ENCODE data around the gene NADK2.

NADK2 gene

GRCh38 chr5:36153726-36154125, 88.0 kb downstream of the NADK2 start:
- TF ChIP-seq POLR2A (IDR thresholded peaks at IDR 0.05; ENCODE audit: low read length) (no peak), GATA1 (IDR thresholded peaks at IDR 0.05; ENCODE audit: low read depth, low read length) (no peak)
- DNase-seq, result no peak

GRCh38 chr5:36153298-36153677, 88.4 kb downstream of the NADK2 start:
- DNase-seq, result peak in 1 of 2 experiments; percentile 23
- no peak for TF ChIP-seq GATA1 (IDR thresholded peaks at IDR 0.05; ENCODE audit: low read depth, low read length)
- TF ChIP-seq POLR2A (IDR thresholded peaks at IDR 0.05; ENCODE audit: low read length), result no peak

- TF ChIP-seq POLR2A (IDR thresholded peaks at IDR 0.05; ENCODE audit: low read length) (no peak), GATA1 (IDR thresholded peaks at IDR 0.05; ENCODE audit: low read depth, low read length) (no peak)
- DNase-seq, result peak; percentile 51 to 61
Observed at GRCh38 chr5:36152324-36153297, 89.1 kb downstream of the NADK2 start.

GRCh38 chr5:36151434-36152323, 90.0 kb downstream of the NADK2 start, which contains the start of the genes LMBRD2 and SKP2:
Gene LMBRD2, minus strand, starts transcription at chr5:36151887. Its CDS starts 8,538 bp downstream, at chr5:36143349.
Gene SKP2, plus strand, starts transcription at chr5:36152111. Its CDS starts 152 bp downstream, at chr5:36152263.
- DNase-seq, result peak; percentile 97 to 98
- no peak for TF ChIP-seq GATA1 (IDR thresholded peaks at IDR 0.05; ENCODE audit: low read depth, low read length)
- TF ChIP-seq POLR2A (IDR thresholded peaks at IDR 0.05; ENCODE audit: low read length), result peak; percentile 72

GRCh38 chr5:36150676-36151433, 90.9 kb downstream of the NADK2 start:
- peak; percentile 86 to 87 for DNase-seq
- TF ChIP-seq GATA1 (IDR thresholded peaks at IDR 0.05; ENCODE audit: low read depth, low read length), result no peak
- peak; percentile 52 for TF ChIP-seq POLR2A (IDR thresholded peaks at IDR 0.05; ENCODE audit: low read length)

- TF ChIP-seq GATA1 (IDR thresholded peaks at IDR 0.05; ENCODE audit: low read depth, low read length), result no peak
- TF ChIP-seq POLR2A (IDR thresholded peaks at IDR 0.05; ENCODE audit: low read length), result no peak
- DNase-seq, result no peak
Observed at GRCh38 chr5:36147681-36148080, 94.0 kb downstream of the NADK2 start.

- DNase-seq, result no peak
- TF ChIP-seq GATA1 (IDR thresholded peaks at IDR 0.05; ENCODE audit: low read depth, low read length) (no peak), POLR2A (IDR thresholded peaks at IDR 0.05; ENCODE audit: low read length) (no peak)
Observed at GRCh38 chr5:36146390-36146789, 95.3 kb downstream of the NADK2 start.

- no peak for TF ChIP-seq GATA1 (IDR thresholded peaks at IDR 0.05; ENCODE audit: low read depth, low read length)
- no peak for TF ChIP-seq POLR2A (IDR thresholded peaks at IDR 0.05; ENCODE audit: low read length)
- peak; percentile 37 to 60 for DNase-seq
Observed at GRCh38 chr5:36145311-36145710, 96.4 kb downstream of the NADK2 start.
